GM23338 (cell line): ENCODE results near the gene BCAS1. TPM values are rescaled to one million over a fixed set of nuclear protein-coding genes. Genes with fewer than 3 reads are reported as not detected.

Experiments used
- ATAC-seq: fragments of 200-7000 bp; cut with Tn5 transposase; 3 replicates; pipeline ENCODE4 v1.9.1; 2020
- DNase-seq: peaks from one replicate; pipeline ENCODE4 v3.0.0-alpha.2; 2015; ENCODE audit warnings: low spot score
- H2AFZ ChIP-seq: fragments of 200-600 bp; sonication (generic); 2 replicates; pipeline ENCODE4 v1.8.0; 2016; ENCODE audit warnings: antibody characterized with exemption, mild to moderate bottlenecking, moderate library complexity
- H3F3A ChIP-seq: fragments of 200-600 bp; sonication (generic); replicated peaks from 2 replicates; pipeline ENCODE4 v1.8.0; 2017; ENCODE audit warnings: antibody characterized with exemption, mixed run types, low read depth
- H3K27ac ChIP-seq: fragments of 200-600 bp; sonication (generic); 2 replicates; pipeline ENCODE4 v1.6.1; 2016; ENCODE audit warnings: low read depth
- H3K27me3 ChIP-seq: fragments of 200-600 bp; sonication (generic); 2 replicates; pipeline ENCODE4 v1.8.0; 2016; ENCODE audit warnings: mild to moderate bottlenecking, mixed run types, moderate library complexity; ENCODE audit not compliant: insufficient read depth
- H3K36me3 ChIP-seq: fragments of 200-600 bp; sonication (generic); 2 replicates; pipeline ENCODE4 v1.8.0; 2016; ENCODE audit warnings: mild to moderate bottlenecking; ENCODE audit not compliant: insufficient read depth
- H3K4me1 ChIP-seq: fragments of 200-600 bp; sonication (generic); 2 replicates; pipeline ENCODE4 v1.8.0; 2016; ENCODE audit warnings: mild to moderate bottlenecking, moderate library complexity; ENCODE audit not compliant: insufficient read depth
- H3K4me2 ChIP-seq: fragments of 200-600 bp; sonication (generic); 2 replicates; pipeline ENCODE4 v1.7.1; 2017; ENCODE audit warnings: mixed run types
- H3K4me3 ChIP-seq: fragments of 200-600 bp; sonication (generic); 2 replicates; pipeline ENCODE4 v1.6.1; 2016; ENCODE audit warnings: mixed run types
- H3K79me2 ChIP-seq: fragments of 200-600 bp; sonication (generic); replicated peaks from 2 replicates; pipeline ENCODE4 v1.8.0; 2017; ENCODE audit warnings: mild to moderate bottlenecking; ENCODE audit not compliant: insufficient read depth
- H3K9me2 ChIP-seq: fragments of 200-600 bp; sonication (generic); 2 replicates; pipeline ENCODE4 v1.8.0; 2017; ENCODE audit not compliant: insufficient read depth
- H4K20me1 ChIP-seq: fragments of 200-600 bp; sonication (generic); replicated peaks from 2 replicates; pipeline ENCODE4 v1.8.0; 2017; ENCODE audit warnings: mild to moderate bottlenecking; ENCODE audit not compliant: insufficient read depth
- H3K27ac Mint-ChIP-seq: 2 replicates; pipeline ENCODE4 v1.8.0; 2020; ENCODE audit warnings: inconsistent platforms, mild to moderate bottlenecking, moderate library complexity, mixed read lengths
- H3K27me3 Mint-ChIP-seq: 3 replicates; pipeline ENCODE4 v1.8.0; 2022; ENCODE audit warnings: low read depth, mild to moderate bottlenecking, moderate library complexity, mixed read lengths, inconsistent platforms; ENCODE audit not compliant: insufficient read depth, poor library complexity
- H3K36me3 Mint-ChIP-seq: 3 replicates; pipeline ENCODE4 v1.8.0; 2021; ENCODE audit warnings: low read depth, mild to moderate bottlenecking, inconsistent platforms, moderate library complexity, mixed read lengths
- H3K4me1 Mint-ChIP-seq: 3 replicates; pipeline ENCODE4 v1.8.0; 2020; ENCODE audit warnings: mild to moderate bottlenecking, inconsistent platforms, mixed read lengths
- H3K4me3 Mint-ChIP-seq: 3 replicates; pipeline ENCODE4 v1.8.0; 2021; ENCODE audit warnings: moderate library complexity, mild to moderate bottlenecking, inconsistent platforms, mixed read lengths
- H3K9me3 Mint-ChIP-seq: 3 replicates; pipeline ENCODE4 v1.8.0; 2020; ENCODE audit warnings: moderate library complexity, mild to moderate bottlenecking, inconsistent platforms, mixed read lengths
- CREB1 ChIP-seq: fragments of 250-450 bp; sonication (Bioruptor Pico); IDR thresholded peaks from 2 replicates; pipeline ENCODE4 v1.5.0; 2020; ENCODE audit warnings: low read depth, mild to moderate bottlenecking, moderate library complexity
- CTCF ChIP-seq, 2 experiments: fragments of 200-600 bp in 1 of 2; sonication (generic) in 1 of 2; conservative IDR thresholded peaks; 2 replicates each; pipeline versions ENCODE4 v1.5.1 to v1.6.1; 2016 to 2017; ENCODE audit warnings: antibody characterized with exemption in 2 of 2, low read depth in 2 of 2, mild to moderate bottlenecking in 2 of 2, moderate library complexity in 1 of 2
- ETS1 ChIP-seq: IDR thresholded peaks from 2 replicates; pipeline ENCODE4 v1.6.1; 2016; ENCODE audit warnings: antibody characterized with exemption
- EZH2 ChIP-seq: fragments of 200-600 bp; sonication (generic); IDR thresholded peaks from one replicate; pipeline ENCODE4 v1.8.0; 2017; ENCODE audit warnings: antibody characterized with exemption, mild to moderate bottlenecking, low read depth; ENCODE audit not compliant: unreplicated experiment
- EZH2phosphoT487 ChIP-seq: fragments of 200-600 bp; sonication (generic); IDR thresholded peaks from one replicate; pipeline ENCODE4 v1.8.1; 2018; ENCODE audit warnings: antibody characterized with exemption; ENCODE audit not compliant: unreplicated experiment
- JUNB ChIP-seq: IDR thresholded peaks from one replicate; pipeline ENCODE4 v1.6.1; 2016; ENCODE audit warnings: antibody characterized with exemption; ENCODE audit not compliant: unreplicated experiment
- NANOG ChIP-seq: IDR thresholded peaks from 2 replicates; pipeline ENCODE4 v1.6.1; 2016; ENCODE audit warnings: antibody characterized with exemption, borderline replicate concordance
- POLR2AphosphoS5 ChIP-seq: IDR thresholded peaks from 2 replicates; pipeline ENCODE4 v1.6.1; 2016; ENCODE audit warnings: antibody characterized with exemption, low read depth
- REST ChIP-seq: IDR thresholded peaks from one replicate; pipeline ENCODE4 v1.6.1; 2018; ENCODE audit warnings: antibody characterized with exemption; ENCODE audit not compliant: unreplicated experiment
- STAT1 ChIP-seq: IDR thresholded peaks from one replicate; pipeline ENCODE4 v1.6.1; 2016; ENCODE audit warnings: antibody characterized with exemption; ENCODE audit not compliant: unreplicated experiment
- ZNF114 ChIP-seq: fragments of 250-450 bp; sonication (Bioruptor Pico); IDR thresholded peaks from 2 replicates; pipeline ENCODE4 v1.5.0; 2020; ENCODE audit warnings: mild to moderate bottlenecking, moderate library complexity
- ZNF331 ChIP-seq: fragments of 250-450 bp; sonication (Bioruptor Pico); IDR thresholded peaks from 2 replicates; pipeline ENCODE4 v1.5.0; 2020; ENCODE audit warnings: low read depth, mild to moderate bottlenecking, moderate library complexity
- polyA plus RNA-seq: library from polyadenylated mRNA; unstranded; fragments of >200 nt; fragmentation: Nextera tagmentation; extraction: Ambion mirVana; gene quantifications from 2 replicates; pipeline ENCODE4 v1.2.1, GENCODE V29; 2016
- total RNA-seq: library from RNA; depleted of rRNA; stranded (reverse); fragments of >200 nt; shearing (Covaris generic); gene quantifications from 2 replicates; pipeline ENCODE4 v1.2.3, GENCODE V29; 2014
- TF ChIP-seq, protein P1 (sequence below): fragments of 250-450 bp; sonication (Bioruptor Pico); IDR thresholded peaks from 2 replicates; pipeline ENCODE4 v1.5.0; 2020; ENCODE audit warnings: mild to moderate bottlenecking, moderate library complexity

Gene BCAS1
- total and polyA plus RNA-seq, 2 experiments from 2014 or later = 0.17 to 0.19 TPM

- H3F3A ChIP-seq = no peaks in the 10 kb centered on the region
- H3K79me2 ChIP-seq = no peaks in the 10 kb centered on the region
- H3K36me3 ChIP-seq = no peaks in the 10 kb centered on the region
- H2AFZ ChIP-seq = no peak overlapping the region
- H3K27ac ChIP-seq = no peak overlapping the region
- ATAC-seq = no peak
- no peak overlapping the region for H3K27ac Mint-ChIP-seq
- no peaks in the 10 kb centered on the region for H3K27me3 ChIP-seq
- no peak overlapping the region for H3K4me3 ChIP-seq
- DNase-seq = no peak
- TF ChIP-seq POLR2AphosphoS5 (no peak), NANOG (no peak), ZNF114 (CRISPR knock-in tag) (no peak), STAT1 (no peak), REST (no peak), ZNF331 (no peak), CTCF (conservative IDR thresholded peaks at IDR 0.05; ENCODE audit: low read depth in 2 of 2) (no peak), JUNB (no peak), ETS1 (no peak), CREB1 (CRISPR knock-in tag) (no peak), EZH2 (no peak), EZH2phosphoT487 (no peak)
- TF ChIP-seq, protein P1, sequence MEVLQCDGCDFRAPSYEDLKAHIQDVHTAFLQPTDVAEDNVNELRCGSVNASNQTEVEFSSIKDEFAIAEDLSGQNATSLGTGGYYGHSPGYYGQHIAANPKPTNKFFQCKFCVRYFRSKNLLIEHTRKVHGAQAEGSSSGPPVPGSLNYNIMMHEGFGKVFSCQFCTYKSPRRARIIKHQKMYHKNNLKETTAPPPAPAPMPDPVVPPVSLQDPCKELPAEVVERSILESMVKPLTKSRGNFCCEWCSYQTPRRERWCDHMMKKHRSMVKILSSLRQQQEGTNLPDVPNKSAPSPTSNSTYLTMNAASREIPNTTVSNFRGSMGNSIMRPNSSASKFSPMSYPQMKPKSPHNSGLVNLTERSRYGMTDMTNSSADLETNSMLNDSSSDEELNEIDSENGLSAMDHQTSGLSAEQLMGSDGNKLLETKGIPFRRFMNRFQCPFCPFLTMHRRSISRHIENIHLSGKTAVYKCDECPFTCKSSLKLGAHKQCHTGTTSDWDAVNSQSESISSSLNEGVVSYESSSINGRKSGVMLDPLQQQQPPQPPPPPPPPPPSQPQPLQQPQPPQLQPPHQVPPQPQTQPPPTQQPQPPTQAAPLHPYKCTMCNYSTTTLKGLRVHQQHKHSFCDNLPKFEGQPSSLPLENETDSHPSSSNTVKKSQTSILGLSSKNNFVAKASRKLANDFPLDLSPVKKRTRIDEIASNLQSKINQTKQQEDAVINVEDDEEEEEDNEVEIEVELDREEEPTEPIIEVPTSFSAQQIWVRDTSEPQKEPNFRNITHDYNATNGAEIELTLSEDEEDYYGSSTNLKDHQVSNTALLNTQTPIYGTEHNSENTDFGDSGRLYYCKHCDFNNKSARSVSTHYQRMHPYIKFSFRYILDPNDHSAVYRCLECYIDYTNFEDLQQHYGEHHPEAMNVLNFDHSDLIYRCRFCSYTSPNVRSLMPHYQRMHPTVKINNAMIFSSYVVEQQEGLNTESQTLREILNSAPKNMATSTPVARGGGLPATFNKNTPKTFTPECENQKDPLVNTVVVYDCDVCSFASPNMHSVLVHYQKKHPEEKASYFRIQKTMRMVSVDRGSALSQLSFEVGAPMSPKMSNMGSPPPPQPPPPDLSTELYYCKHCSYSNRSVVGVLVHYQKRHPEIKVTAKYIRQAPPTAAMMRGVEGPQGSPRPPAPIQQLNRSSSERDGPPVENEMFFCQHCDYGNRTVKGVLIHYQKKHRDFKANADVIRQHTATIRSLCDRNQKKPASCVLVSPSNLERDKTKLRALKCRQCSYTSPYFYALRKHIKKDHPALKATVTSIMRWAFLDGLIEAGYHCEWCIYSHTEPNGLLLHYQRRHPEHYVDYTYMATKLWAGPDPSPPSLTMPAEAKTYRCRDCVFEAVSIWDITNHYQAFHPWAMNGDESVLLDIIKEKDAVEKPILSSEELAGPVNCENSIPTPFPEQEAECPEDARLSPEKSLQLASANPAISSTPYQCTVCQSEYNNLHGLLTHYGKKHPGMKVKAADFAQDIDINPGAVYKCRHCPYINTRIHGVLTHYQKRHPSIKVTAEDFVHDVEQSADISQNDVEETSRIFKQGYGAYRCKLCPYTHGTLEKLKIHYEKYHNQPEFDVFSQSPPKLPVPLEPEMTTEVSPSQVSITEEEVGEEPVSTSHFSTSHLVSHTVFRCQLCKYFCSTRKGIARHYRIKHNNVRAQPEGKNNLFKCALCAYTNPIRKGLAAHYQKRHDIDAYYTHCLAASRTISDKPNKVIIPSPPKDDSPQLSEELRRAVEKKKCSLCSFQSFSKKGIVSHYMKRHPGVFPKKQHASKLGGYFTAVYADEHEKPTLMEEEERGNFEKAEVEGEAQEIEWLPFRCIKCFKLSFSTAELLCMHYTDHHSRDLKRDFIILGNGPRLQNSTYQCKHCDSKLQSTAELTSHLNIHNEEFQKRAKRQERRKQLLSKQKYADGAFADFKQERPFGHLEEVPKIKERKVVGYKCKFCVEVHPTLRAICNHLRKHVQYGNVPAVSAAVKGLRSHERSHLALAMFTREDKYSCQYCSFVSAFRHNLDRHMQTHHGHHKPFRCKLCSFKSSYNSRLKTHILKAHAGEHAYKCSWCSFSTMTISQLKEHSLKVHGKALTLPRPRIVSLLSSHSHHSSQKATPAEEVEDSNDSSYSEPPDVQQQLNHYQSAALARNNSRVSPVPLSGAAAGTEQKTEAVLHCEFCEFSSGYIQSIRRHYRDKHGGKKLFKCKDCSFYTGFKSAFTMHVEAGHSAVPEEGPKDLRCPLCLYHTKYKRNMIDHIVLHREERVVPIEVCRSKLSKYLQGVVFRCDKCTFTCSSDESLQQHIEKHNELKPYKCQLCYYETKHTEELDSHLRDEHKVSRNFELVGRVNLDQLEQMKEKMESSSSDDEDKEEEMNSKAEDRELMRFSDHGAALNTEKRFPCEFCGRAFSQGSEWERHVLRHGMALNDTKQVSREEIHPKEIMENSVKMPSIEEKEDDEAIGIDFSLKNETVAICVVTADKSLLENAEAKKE (CRISPR knock-in tag) = no peak
- H4K20me1 ChIP-seq = no peaks in the 10 kb centered on the region
- H3K36me3 Mint-ChIP-seq = no peaks in the 10 kb centered on the region
- H3K4me1 Mint-ChIP-seq = no peaks in the 10 kb centered on the region
- H3K4me2 ChIP-seq = no peak overlapping the region
- no peaks in the 10 kb centered on the region for H3K9me3 Mint-ChIP-seq
- no peaks in the 10 kb centered on the region for H3K27me3 Mint-ChIP-seq
- no peaks in the 10 kb centered on the region for H3K4me1 ChIP-seq
- no peak overlapping the region for H3K4me3 Mint-ChIP-seq
- 0 out of 2 replicates have a peak, but pooled peaks cover 5% of the 10 kb centered on the region for H3K9me2 ChIP-seq
Measured at GRCh38 chr20:54044156-54044555, 26.2 kb downstream of the BCAS1 start.
